ENCODE data around the gene IFFO2. TPM values are rescaled to one million over a fixed set of nuclear protein-coding genes. Genes with fewer than 3 reads are reported as not detected.

Gene IFFO2
- total and polyA plus RNA-seq, 2 of the 13 experiments (the other 11 are each of a cell fraction or from before 2014, with no cell fraction given), result 7.3 to 16.7 TPM

- Histone ChIP-seq H3K9ac (ENCODE audit: insufficient read depth, low read depth, low read length) (no peak overlapping the region), H3K79me2 (ENCODE audit: insufficient read depth, low read length) (peaks cover 2% of the 10 kb centered on the region), H3K4me3 (replicated peaks in 1 of 3; ENCODE audit: insufficient read depth in 1 of 3, low read depth in 2 of 3, low read length in 3 of 3) (no peak overlapping the region), H3K4me2 (ENCODE audit: low read depth, low read length) (no peak overlapping the region), H3K36me3 (replicated peaks in 1 of 2; ENCODE audit: control insufficient read depth in 1 of 2, insufficient read depth in 2 of 2, low read length in 2 of 2) (no peaks in the 10 kb centered on the region), H3K27me3 (ENCODE audit: control insufficient read depth in 1 of 2, insufficient read depth in 2 of 2, low read length in 2 of 2) (peaks cover 2 to 14% of the 10 kb centered on the region in 2 experiments; a peak in 4 of 5 replicates), H3K9me3 (ENCODE audit: low read length) (no peaks in the 10 kb centered on the region), H3K27ac (ENCODE audit: extremely low read length, insufficient read depth, low read length) (no peak overlapping the region), H4K20me1 (ENCODE audit: insufficient read depth, low read length) (no peaks in the 10 kb centered on the region; the same call in 1 of the 2 replicates), H3K4me1 (ENCODE audit: insufficient read depth, low read length) (peaks cover 62% of the 10 kb centered on the region), H2AFZ (ENCODE audit: low read length) (no peak overlapping the region)
- TF ChIP-seq IKZF4 (CRISPR knock-in tag; IDR thresholded peaks at IDR 0.05; ENCODE audit: borderline replicate concordance, low read depth, not compliant biosample characterization) (no peak), HNF1A (IDR thresholded peaks at IDR 0.05; ENCODE audit: low read depth) (no peak), HNF1A (CRISPR knock-in tag; IDR thresholded peaks at IDR 0.05; ENCODE audit: borderline replicate concordance) (no peak), SPEN (CRISPR knock-in tag; IDR thresholded peaks at IDR 0.05; ENCODE audit: low read depth) (no peak)
- intact Hi-C loops (cut with micrococcal nuclease; ENCODE audit: unreplicated experiment) (no loop called here), in situ Hi-C loops (cut with HindIII; ENCODE audit: extremely low pct_ligation_motif_present, low pct_unique_long_range_greater_than_20kb) (no loop called here)
- no peak for FAIRE-seq
- ChIA-PET CTCF (ENCODE audit: low intra/inter-chr PET ratio, low total read pairs) (no interaction called here), POLR2A (no interaction called here)
- ATAC-seq, result no peak
- BruUV-seq (replicated peaks), result no TSS peak
- no peak for DNase-seq (ENCODE audit: low spot score)
- 55% methylated on average over 3 of the region's 3 CpGs for WGBS (ENCODE audit: low lambda C conversion rate)
These were observed 4.3 kb upstream of the IFFO2 start for GRCh38 chr1:18960821-18961220.
